Erythroblast (primary cell): ENCODE results near the gene DNAJC22.
"Not testable (repeated sequence)": the region's sequence is repeated elsewhere in the genome, so short reads cannot be mapped to it uniquely, and the experiment has no call there.

Source experiments
- DNase-seq, 2 experiments: peaks; one replicate each; lab custom pipeline; 2025; lab: John Stamatoyannopoulos, UW
- GATA1 ChIP-seq: IDR thresholded peaks from 2 replicates; pipeline ENCODE4 v1.6.1; 2011; ENCODE audit warnings: low read depth, mild to moderate bottlenecking, control low read depth, low read length, moderate library complexity
- POLR2A ChIP-seq: IDR thresholded peaks from 2 replicates; pipeline ENCODE4 v1.6.1; 2011; ENCODE audit warnings: mild to moderate bottlenecking, low read length

DNAJC22 gene

GRCh38 chr12:49366652-49367380 is 20.1 kb downstream of the DNAJC22 start:
- peak; percentile 90 for DNase-seq

GRCh38 chr12:49367381-49368239 is 20.9 kb downstream of the DNAJC22 start, which contains the start of gene SPATS2:
Gene SPATS2 (plus strand): TSS chr12:49367462. CDS start chr12:49461013, 93,551 bp downstream.
- TF ChIP-seq GATA1 (no peak), POLR2A (no peak)
- DNase-seq = peak; percentile 39 to 46

More at GRCh38 chr12:49366652-49367380, 20.1 kb downstream of the DNAJC22 start:
- TF ChIP-seq POLR2A (peak; percentile 89), GATA1 (no peak)

- TF ChIP-seq GATA1 (no peak), POLR2A (no peak)
- peak in 1 of 2 experiments; percentile 31 for DNase-seq
Observed at GRCh38 chr12:49368240-49368600, 21.5 kb downstream of the DNAJC22 start.

GRCh38 chr12:49369411-49370145 is 22.9 kb downstream of the DNAJC22 start:
- no peak for TF ChIP-seq GATA1
- no peak for TF ChIP-seq POLR2A
- DNase-seq = peak; percentile 32 to 43

- no peak for TF ChIP-seq GATA1
- no peak for TF ChIP-seq POLR2A
- no peak for DNase-seq
Observed at GRCh38 chr12:49370539-49370938, 23.9 kb downstream of the DNAJC22 start.

GRCh38 chr12:49375406-49375805 is 28.7 kb downstream of the DNAJC22 start:
- TF ChIP-seq POLR2A (no peak), GATA1 (no peak)
- no peak for DNase-seq

- TF ChIP-seq GATA1 (no peak), POLR2A (no peak)
- no peak for DNase-seq
Observed at GRCh38 chr12:49377386-49377785, 30.7 kb downstream of the DNAJC22 start.

GRCh38 chr12:49380184-49380583 is 33.5 kb downstream of the DNAJC22 start:
- DNase-seq = not testable (repeated sequence)

GRCh38 chr12:49388682-49389386 is 42.1 kb downstream of the DNAJC22 start:
- TF ChIP-seq GATA1 (no peak), POLR2A (no peak)
- peak; percentile 33 to 42 for DNase-seq

GRCh38 chr12:49389387-49389703 is 42.7 kb downstream of the DNAJC22 start:
- TF ChIP-seq POLR2A (no peak), GATA1 (no peak)
- no peak for DNase-seq

GRCh38 chr12:49397000-49397399 is 50.3 kb downstream of the DNAJC22 start:
- TF ChIP-seq POLR2A (no peak), GATA1 (no peak)
- no peak for DNase-seq

GRCh38 chr12:49400304-49400703 is 53.6 kb downstream of the DNAJC22 start:
- DNase-seq = peak in 1 of 2 experiments; percentile 71
- TF ChIP-seq GATA1 (no peak), POLR2A (no peak)
